Mesodermal cell (in vitro differentiated cells): ENCODE data around the gene HSD11B2.

ENCODE experiments used
- H3K27ac ChIP-seq: 2 replicates; pipeline ENCODE4 v1.7.0; 2013; ENCODE audit warnings: mild to moderate bottlenecking, low read depth, low read length, moderate library complexity; ENCODE audit not compliant: severe bottlenecking
- H3K36me3 ChIP-seq: 2 replicates; pipeline ENCODE4 v1.7.1; 2013; ENCODE audit warnings: mild to moderate bottlenecking, low read length, moderate library complexity; ENCODE audit not compliant: control insufficient read depth, insufficient read depth
- H3K4me1 ChIP-seq: one replicate; pipeline ENCODE4 v1.7.1; 2013; ENCODE audit warnings: mild to moderate bottlenecking, low read length; ENCODE audit not compliant: insufficient read depth, control insufficient read depth, poor library complexity, severe bottlenecking
- H3K4me3 ChIP-seq: 2 replicates; pipeline ENCODE4 v1.7.0; 2013; ENCODE audit warnings: low read length, control low read depth, mild to moderate bottlenecking; ENCODE audit not compliant: insufficient read depth, poor library complexity, severe bottlenecking; ENCODE audit errors: extremely low read depth
- H3K9me3 ChIP-seq: 2 replicates; pipeline ENCODE4 v1.7.1; 2013; ENCODE audit warnings: mild to moderate bottlenecking, low read length, moderate library complexity; ENCODE audit not compliant: control insufficient read depth
- WGBS, 2 experiments: methylation state at CpG; one replicate each; pipeline ENCODE4 v1.1.5; 2013; ENCODE audit warnings: missing lambda C conversion rate in 2 of 2; ENCODE audit not compliant: insufficient coverage in 2 of 2; 5-methylcytosine and 5-hydroxymethylcytosine counted together

HSD11B2 gene

GRCh38 chr16:67428146-67428731 is 2.7 kb upstream of the HSD11B2 start:
- H3K4me3 ChIP-seq = no peak overlapping the region
- H3K9me3 ChIP-seq = no peaks in the 10 kb centered on the region
- H3K27ac ChIP-seq = no peak overlapping the region
- no peaks in the 10 kb centered on the region for H3K36me3 ChIP-seq
- 22 to 24% methylated on average over 7 to 8 of the region's 11 CpGs for WGBS, 2 experiments
- H3K4me1 ChIP-seq = peaks cover 12% of the 10 kb centered on the region

GRCh38 chr16:67429053-67429798 is 1.7 kb upstream of the HSD11B2 start:
- Histone ChIP-seq H3K9me3 (no peaks in the 10 kb centered on the region), H3K4me3 (no peak overlapping the region)
- 93 to 100% methylated on average over 3 of the region's 3 CpGs for WGBS, 2 experiments

GRCh38 chr16:67429799-67430503 is 970 bp upstream of the HSD11B2 start:
- peak overlapping the region; percentile 25 for H3K4me3 ChIP-seq
- no peaks in the 10 kb centered on the region for H3K9me3 ChIP-seq
- no peaks in the 10 kb centered on the region for H3K36me3 ChIP-seq
- H3K27ac ChIP-seq = no peak overlapping the region
- peaks cover 7% of the 10 kb centered on the region for H3K4me1 ChIP-seq
- 48 to 49% methylated on average over 6 to 11 of the region's 13 CpGs for WGBS, 2 experiments

More at GRCh38 chr16:67429053-67429798, 1.7 kb upstream of the HSD11B2 start:
- H3K4me1 ChIP-seq = peaks cover 8% of the 10 kb centered on the region
- H3K36me3 ChIP-seq = no peaks in the 10 kb centered on the region
- H3K27ac ChIP-seq = no peak overlapping the region

GRCh38 chr16:67430504-67430976 is 381 bp upstream of the HSD11B2 start:
- H3K4me1 ChIP-seq = peaks cover 4% of the 10 kb centered on the region
- 2 to 4% methylated on average over 35 to 44 of the region's 53 CpGs for WGBS, 2 experiments
- no peaks in the 10 kb centered on the region for H3K36me3 ChIP-seq
- H3K27ac ChIP-seq = no peak overlapping the region
- H3K9me3 ChIP-seq = no peaks in the 10 kb centered on the region
- peak overlapping the region; percentile 25 for H3K4me3 ChIP-seq

- H3K4me3 ChIP-seq = peak overlapping the region; percentile 25
- 29 to 48% methylated on average over 5 to 6 of the region's 13 CpGs for WGBS, 2 experiments
- H3K36me3 ChIP-seq = peaks cover 4% of the 10 kb centered on the region
- no peak overlapping the region for H3K27ac ChIP-seq
- peaks cover 4% of the 10 kb centered on the region for H3K4me1 ChIP-seq
- no peaks in the 10 kb centered on the region for H3K9me3 ChIP-seq
Observed at GRCh38 chr16:67431775-67432505, 1.0 kb downstream of the HSD11B2 start.

- H3K4me3 ChIP-seq = no peak overlapping the region
- no peak overlapping the region for H3K27ac ChIP-seq
- H3K9me3 ChIP-seq = no peaks in the 10 kb centered on the region
- 63 to 73% methylated on average over 4 to 5 of the region's 5 CpGs for WGBS, 2 experiments
- peaks cover 4% of the 10 kb centered on the region for H3K4me1 ChIP-seq
- H3K36me3 ChIP-seq = peaks cover 10% of the 10 kb centered on the region
Observed at GRCh38 chr16:67432506-67432890, 1.6 kb downstream of the HSD11B2 start.

GRCh38 chr16:67433131-67433719 is 2.3 kb downstream of the HSD11B2 start:
- H3K4me3 ChIP-seq = no peak overlapping the region
- peaks cover 4% of the 10 kb centered on the region for H3K4me1 ChIP-seq
- H3K36me3 ChIP-seq = peaks cover 13% of the 10 kb centered on the region
- no peaks in the 10 kb centered on the region for H3K9me3 ChIP-seq
- 90 to 96% methylated on average over 4 of the region's 5 CpGs for WGBS, 2 experiments
- no peak overlapping the region for H3K27ac ChIP-seq

- Histone ChIP-seq H3K27ac (no peak overlapping the region), H3K4me1 (peaks cover 4% of the 10 kb centered on the region), H3K9me3 (no peaks in the 10 kb centered on the region), H3K4me3 (no peak overlapping the region), H3K36me3 (peaks cover 26% of the 10 kb centered on the region)
- WGBS, 2 experiments = 94 to 96% methylated on average over 14 to 15 of the region's 16 CpGs
Observed at GRCh38 chr16:67435758-67436164, 4.8 kb downstream of the HSD11B2 start.

- WGBS, 2 experiments = 95% methylated on average over 17 of the region's 23 CpGs
- no peak overlapping the region for H3K4me3 ChIP-seq
- H3K9me3 ChIP-seq = no peaks in the 10 kb centered on the region
- H3K4me1 ChIP-seq = peaks cover 4% of the 10 kb centered on the region
- no peak overlapping the region for H3K27ac ChIP-seq
- peaks cover 26% of the 10 kb centered on the region for H3K36me3 ChIP-seq
Observed at GRCh38 chr16:67436640-67437193, 5.8 kb downstream of the HSD11B2 start.

- Histone ChIP-seq H3K9me3 (no peaks in the 10 kb centered on the region), H3K36me3 (peaks cover 29% of the 10 kb centered on the region)
- WGBS, 2 experiments = 92 to 100% methylated on average over 1 to 3 of the region's 4 CpGs
Observed at GRCh38 chr16:67437513-67437912, 6.6 kb downstream of the HSD11B2 start.

More at GRCh38 chr16:67437513-67437912, 6.6 kb downstream of the HSD11B2 start:
- peaks cover under 1% of the 10 kb centered on the region for H3K4me1 ChIP-seq
- no peak overlapping the region for H3K4me3 ChIP-seq
- H3K27ac ChIP-seq = no peak overlapping the region
